Fibroblast of pulmonary artery (primary cell): ENCODE results near the gene OR10P1.
A peak's percentile ranks its signal among the peaks of the same experiment; 100 is the strongest.
"Not testable (repeated sequence)": the region's sequence is repeated elsewhere in the genome, so short reads cannot be mapped to it uniquely, and the experiment has no call there.

Experiments
- DNase-seq: peaks from one replicate; pipeline ENCODE4 v3.0.0-alpha.2; 2010; ENCODE audit warnings: low read depth
- H3K4me3 ChIP-seq: replicated peaks from 2 replicates; pipeline ENCODE4 v1.5.1; 2011; ENCODE audit warnings: low read depth, mild to moderate bottlenecking, control low read depth, low read length, moderate library complexity
- CTCF ChIP-seq: IDR thresholded peaks from 2 replicates; pipeline ENCODE4 v1.5.1; 2011; ENCODE audit warnings: mild to moderate bottlenecking, control low read depth, low read length, inconsistent platforms; ENCODE audit errors: missing control alignments

OR10P1 gene

GRCh38 chr12:55636853-55637252, at the start of gene OR10P1:
Gene OR10P1, plus strand, starts transcription at chr12:55636892. Its CDS starts 0 bp downstream, at chr12:55636892.
- H3K4me3 ChIP-seq, result no peak within 1 kb of the TSS
- DNase-seq, result no peak
- no peak for TF ChIP-seq CTCF

- not testable (repeated sequence) for DNase-seq, H3K4me3 ChIP-seq
Measured at GRCh38 chr12:55590152-55590551, 46.5 kb upstream of the OR10P1 start.

GRCh38 chr12:55607821-55608594, 28.7 kb upstream of the OR10P1 start:
- DNase-seq, result no peak
- TF ChIP-seq CTCF, result no peak

GRCh38 chr12:55610598-55610997, 26.1 kb upstream of the OR10P1 start:
- TF ChIP-seq CTCF, result no peak
- no peak overlapping the region for H3K4me3 ChIP-seq
- no peak for DNase-seq

More at GRCh38 chr12:55607821-55608594, 28.7 kb upstream of the OR10P1 start:
- no peak overlapping the region for H3K4me3 ChIP-seq

- no peak for DNase-seq
Measured at GRCh38 chr12:55612646-55613045, 24.0 kb upstream of the OR10P1 start.

GRCh38 chr12:55614764-55615163, 21.9 kb upstream of the OR10P1 start:
- no peak for TF ChIP-seq CTCF
- DNase-seq, result no peak
- H3K4me3 ChIP-seq, result no peak overlapping the region

More at GRCh38 chr12:55612646-55613045, 24.0 kb upstream of the OR10P1 start:
- no peak for TF ChIP-seq CTCF
- no peak overlapping the region for H3K4me3 ChIP-seq

GRCh38 chr12:55619354-55620138, 17.1 kb upstream of the OR10P1 start:
- DNase-seq, result peak; percentile 96
- H3K4me3 ChIP-seq, result no peak overlapping the region
- peak; percentile 73 for TF ChIP-seq CTCF
